Thoracic aorta (tissue), 2 donors: ENCODE data around the gene TULP4. TPM values are rescaled to one million over a fixed set of nuclear protein-coding genes. Genes with fewer than 3 reads are reported as not detected.

Experiments
- ATAC-seq: fragments of 150-250 bp; one replicate; pipeline ENCODE4 v1.8.0; 2017; ENCODE audit warnings: low read depth; ENCODE audit not compliant: insufficient number of reproducible peaks, low FRiP score
- DNase-seq: peaks from one replicate; pipeline ENCODE4 v3.0.0-alpha.2; 2020; ENCODE audit warnings: low spot score
- H3K27ac ChIP-seq, 2 donors: fragments of 200-600 bp; sonication (generic); 1 replicate in 1 of 2; 2 replicates in 1 of 2; pipeline ENCODE4 v1.5.1; 2016; ENCODE audit warnings: mild to moderate bottlenecking in 2 of 2, moderate library complexity in 2 of 2
- H3K27me3 ChIP-seq: fragments of 200-600 bp; sonication (generic); replicated peaks from 2 replicates; pipeline ENCODE4 v1.6.0; 2016; ENCODE audit warnings: mild to moderate bottlenecking; ENCODE audit not compliant: insufficient read depth
- H3K36me3 ChIP-seq: fragments of 200-600 bp; sonication (generic); one replicate; pipeline ENCODE4 v1.5.1; 2016
- H3K4me1 ChIP-seq, 2 donors: fragments of 200-600 bp; sonication (generic); 1 replicate in 1 of 2; 2 replicates in 1 of 2; pipeline versions ENCODE4 v1.5.1 to v1.6.0; 2016; ENCODE audit warnings: low read depth in 2 of 2, mild to moderate bottlenecking in 1 of 2; ENCODE audit not compliant: control insufficient read depth in 1 of 2
- H3K4me3 ChIP-seq: fragments of 200-600 bp; sonication (generic); 2 replicates; pipeline ENCODE4 v1.5.1; 2016; ENCODE audit warnings: mild to moderate bottlenecking
- H3K9me3 ChIP-seq: fragments of 200-600 bp; sonication (generic); 2 replicates; pipeline ENCODE4 v1.5.1; 2016
- CTCF ChIP-seq: fragments of 200-600 bp; sonication (generic); IDR thresholded peaks from one replicate; pipeline ENCODE4 v1.5.1; 2019; ENCODE audit warnings: antibody characterized with exemption
- total RNA-seq, 2 donors: library from RNA; depleted of rRNA; stranded (reverse); fragments of >200 nt; gene quantifications; one replicate each; pipeline versions ENCODE4 v1.1.0 to v1.2.3, GENCODE V29; 2016

TULP4 gene
- total RNA-seq, 2 donors from 2014 or later = 75.5 to 189 TPM

- no peaks in the 10 kb centered on the region for H3K9me3 ChIP-seq
- no peak overlapping the region for H3K4me3 ChIP-seq
- H3K27me3 ChIP-seq = no peaks in the 10 kb centered on the region
- H3K27ac ChIP-seq = no peak overlapping the region
- DNase-seq (no peak), ATAC-seq (no peak)
- peaks cover 15% of the 10 kb centered on the region for H3K36me3 ChIP-seq
- H3K4me1 ChIP-seq = no peaks in the 10 kb centered on the region
- TF ChIP-seq CTCF = no peak
Observed at GRCh38 chr6:158452191-158452590, 139.9 kb downstream of the TULP4 start.

DNA sequence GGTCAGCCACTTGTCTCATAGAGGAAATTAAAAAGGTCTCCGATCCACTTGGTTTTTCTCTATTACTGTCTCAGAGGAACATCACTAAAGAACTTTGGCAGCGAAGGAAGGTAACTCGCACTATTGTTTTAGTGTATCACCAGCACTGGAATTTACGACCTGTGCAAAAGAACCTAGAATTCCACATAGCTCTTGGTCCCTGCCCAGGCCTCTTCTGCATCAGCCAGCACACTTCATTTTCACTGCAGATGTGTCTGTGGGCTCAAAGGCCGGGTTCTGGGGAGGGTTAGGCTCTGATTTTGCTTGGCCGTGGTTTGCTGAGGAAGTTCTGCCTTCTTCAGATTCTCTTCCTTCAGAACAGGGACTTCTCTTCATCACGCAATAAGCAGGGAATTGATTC lies 144.9 kb downstream of the TULP4 start:
- DNase-seq (no peak), ATAC-seq (no peak)
- H3K4me1 ChIP-seq = no peaks in the 10 kb centered on the region
- no peak overlapping the region for H3K4me3 ChIP-seq
- no peaks in the 10 kb centered on the region for H3K27me3 ChIP-seq
- H3K36me3 ChIP-seq = peaks cover 9% of the 10 kb centered on the region
- no peaks in the 10 kb centered on the region for H3K9me3 ChIP-seq
- H3K27ac ChIP-seq = no peak overlapping the region
- no peak for TF ChIP-seq CTCF

DNA sequence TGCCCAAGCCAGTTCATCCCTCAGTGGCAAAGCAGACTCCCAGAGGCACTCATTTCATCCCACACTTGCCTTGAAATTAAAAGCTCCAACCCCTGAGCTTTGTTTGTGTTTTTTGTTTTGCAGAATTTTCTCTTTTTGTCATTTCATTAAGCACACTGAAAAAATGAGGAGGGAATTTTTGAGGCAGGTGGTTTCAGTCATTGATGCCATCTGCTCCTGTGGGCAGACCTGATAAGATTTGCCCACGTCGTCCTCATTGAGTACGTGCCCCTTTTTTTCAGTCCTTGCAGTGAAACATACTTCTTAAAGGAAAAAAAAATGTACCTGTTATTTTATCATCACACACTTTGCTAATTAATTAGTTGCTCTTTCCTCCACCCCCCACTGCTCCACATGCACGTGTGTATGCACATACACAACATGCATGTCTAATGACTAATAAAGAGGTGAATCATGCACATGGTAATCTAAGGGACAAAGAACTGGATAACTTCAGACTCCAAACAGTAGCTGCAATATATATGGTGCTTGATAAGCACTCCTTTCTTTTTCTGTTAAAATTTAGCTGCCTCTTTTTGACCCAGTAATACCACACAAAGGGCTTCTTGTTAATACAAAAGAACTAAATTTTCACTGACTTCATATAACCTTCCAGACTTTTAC lies 145.5 kb downstream of the TULP4 start:
- Histone ChIP-seq H3K4me1 (no peaks in the 10 kb centered on the region), H3K27me3 (no peaks in the 10 kb centered on the region), H3K9me3 (no peaks in the 10 kb centered on the region), H3K36me3 (peaks cover 5% of the 10 kb centered on the region), H3K27ac (no peak overlapping the region), H3K4me3 (no peak overlapping the region)
- no peak for DNase-seq
- no peak for ATAC-seq
- TF ChIP-seq CTCF = no peak

GRCh38 chr6:158459726-158460125 lies 147.5 kb downstream of the TULP4 start:
- H3K4me3 ChIP-seq = no peak overlapping the region
- ATAC-seq (no peak), DNase-seq (no peak)
- no peaks in the 10 kb centered on the region for H3K27me3 ChIP-seq
- H3K27ac ChIP-seq = no peak overlapping the region
- H3K4me1 ChIP-seq = no peaks in the 10 kb centered on the region
- no peak for TF ChIP-seq CTCF
- H3K36me3 ChIP-seq = peaks cover 2% of the 10 kb centered on the region
- H3K9me3 ChIP-seq = no peaks in the 10 kb centered on the region

DNA sequence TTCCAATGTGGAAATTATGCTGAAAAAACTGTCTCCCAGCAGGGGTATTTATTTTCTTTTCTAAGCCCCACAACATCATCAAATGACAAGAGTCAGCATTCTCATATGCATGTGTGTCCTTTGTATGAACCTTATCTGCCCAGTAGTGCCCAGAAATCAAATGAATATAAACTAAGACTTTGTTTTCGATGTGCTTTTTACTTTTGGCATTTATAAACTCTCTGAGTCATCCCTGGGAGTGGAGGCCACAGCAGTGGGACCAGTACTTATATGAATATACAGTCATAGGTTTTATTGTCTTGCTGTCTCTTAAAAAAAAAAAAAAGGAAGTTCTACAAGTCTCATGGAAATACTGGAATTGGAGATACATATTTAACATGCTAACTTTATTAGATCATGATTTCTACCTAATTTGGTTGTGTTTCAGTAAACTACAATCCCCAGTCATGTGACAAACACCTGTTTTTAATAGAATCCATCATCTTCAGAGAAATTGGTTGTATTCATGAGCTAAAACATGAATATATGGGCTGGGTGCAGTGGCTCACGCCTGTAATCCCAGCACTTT lies 148.4 kb downstream of the TULP4 start:
- Histone ChIP-seq H3K27ac (no peak overlapping the region), H3K36me3 (peaks cover 2% of the 10 kb centered on the region), H3K9me3 (no peaks in the 10 kb centered on the region), H3K4me1 (no peaks in the 10 kb centered on the region), H3K4me3 (no peak overlapping the region), H3K27me3 (no peaks in the 10 kb centered on the region)
- ATAC-seq = no peak
- no peak for DNase-seq
- no peak for TF ChIP-seq CTCF
